Left hindlimb (tissue), 1 donor: Measurements from ENCODE around the gene MIDN.
A peak's percentile ranks its signal among the peaks of the same experiment; 100 is the strongest.

Experiments
- DNase-seq: peaks from one replicate; pipeline ENCODE4 v3.0.0-alpha.2; 2018

Gene MIDN

DNA sequence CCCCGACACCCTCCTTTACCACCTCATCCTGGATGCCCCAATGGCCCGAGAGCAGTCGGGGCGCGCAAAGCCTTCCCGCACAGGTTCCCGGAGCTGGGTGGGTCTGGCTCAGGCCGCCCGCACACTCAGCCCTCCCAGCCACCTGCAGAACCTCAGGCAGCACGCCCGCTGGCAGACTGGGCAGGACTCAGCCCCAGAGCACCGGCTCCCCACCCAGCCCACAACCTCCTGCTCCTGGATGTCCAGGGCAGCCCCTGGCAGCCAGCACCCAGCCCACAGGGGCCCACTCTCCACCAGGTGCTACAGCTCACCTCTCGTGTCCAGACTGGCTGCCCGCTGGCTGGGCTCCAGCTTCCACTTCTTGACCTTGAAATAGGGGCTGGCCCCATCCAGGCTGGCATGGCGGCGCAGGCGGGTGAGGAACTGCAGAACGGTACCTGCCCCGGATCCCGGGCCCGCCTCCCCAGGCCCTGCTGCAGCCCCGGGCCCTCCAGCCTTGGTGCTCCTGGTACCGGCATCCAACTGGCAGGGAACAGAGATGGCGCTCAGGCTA lies 15.2 kb upstream of the MIDN start:
- DNase-seq = no peak

GRCh38 chr19:1234051-1234954 lies 14.1 kb upstream of the MIDN start:
- DNase-seq = no peak

DNA sequence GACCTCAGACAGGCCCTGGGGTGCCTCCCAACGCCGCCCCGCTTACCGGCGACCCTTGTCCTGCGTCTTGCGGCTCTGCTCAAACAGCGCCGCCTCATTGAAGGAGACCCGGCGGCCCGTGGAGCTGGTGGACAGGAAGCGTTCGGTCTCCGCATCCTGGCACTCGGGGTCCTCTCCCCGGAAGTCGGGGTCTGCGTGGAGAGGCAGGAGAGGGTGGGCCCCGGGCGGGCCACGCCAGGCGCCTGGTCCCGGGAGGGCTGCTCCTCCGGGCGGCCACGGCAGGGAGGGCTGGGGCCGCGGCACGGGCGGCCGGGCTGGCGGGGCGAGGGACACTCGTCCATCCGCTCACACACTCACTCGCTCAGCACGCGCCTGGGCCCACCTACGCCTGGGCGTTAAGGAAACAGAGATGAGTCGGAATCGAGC lies 13.4 kb upstream of the MIDN start:
- DNase-seq = no peak

DNA sequence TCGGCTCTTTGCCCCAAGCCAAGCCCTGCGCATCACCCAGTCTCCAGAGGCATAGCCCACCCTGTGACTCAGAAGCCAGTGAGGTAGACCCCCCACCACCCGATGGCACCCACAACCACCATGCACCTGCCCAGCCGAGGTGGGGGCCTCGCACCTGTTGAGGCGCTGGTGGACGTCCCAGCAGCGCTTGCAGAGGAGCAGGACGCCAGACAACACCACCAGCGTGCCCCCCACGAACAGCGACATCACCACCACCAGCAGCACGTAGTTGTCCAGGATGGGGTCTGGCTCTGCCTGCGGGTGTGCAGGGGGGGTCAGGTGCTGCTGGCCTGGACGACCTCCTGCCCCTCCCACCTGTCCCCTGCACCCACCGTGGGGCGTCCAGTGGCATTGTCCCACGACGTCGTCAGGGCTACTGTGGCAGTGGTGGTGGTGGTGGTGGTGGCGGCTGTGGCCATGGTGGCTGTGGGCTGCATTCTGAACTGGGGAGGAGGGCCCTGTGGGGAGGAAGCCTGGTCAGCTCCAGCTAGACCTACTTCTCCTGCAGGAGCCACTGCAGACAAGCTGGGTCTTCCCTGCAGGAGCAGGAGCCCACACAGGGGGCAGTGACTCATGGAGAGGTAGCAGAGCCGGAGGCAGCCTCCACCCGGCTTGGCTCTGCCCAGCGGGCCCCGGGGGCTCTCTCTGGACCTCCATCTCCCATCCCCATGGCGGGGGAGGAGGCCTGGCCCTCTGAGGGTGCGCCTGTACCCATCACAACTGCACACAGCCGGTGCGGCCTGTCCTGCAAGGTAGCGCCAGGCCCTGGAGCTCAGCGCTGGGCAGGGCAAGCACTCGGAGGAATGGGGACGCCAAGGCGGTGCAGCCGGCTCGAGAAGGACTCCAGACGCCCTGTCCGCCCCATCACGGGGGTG lies 12.5 kb upstream of the MIDN start:
- DNase-seq = no peak

DNA sequence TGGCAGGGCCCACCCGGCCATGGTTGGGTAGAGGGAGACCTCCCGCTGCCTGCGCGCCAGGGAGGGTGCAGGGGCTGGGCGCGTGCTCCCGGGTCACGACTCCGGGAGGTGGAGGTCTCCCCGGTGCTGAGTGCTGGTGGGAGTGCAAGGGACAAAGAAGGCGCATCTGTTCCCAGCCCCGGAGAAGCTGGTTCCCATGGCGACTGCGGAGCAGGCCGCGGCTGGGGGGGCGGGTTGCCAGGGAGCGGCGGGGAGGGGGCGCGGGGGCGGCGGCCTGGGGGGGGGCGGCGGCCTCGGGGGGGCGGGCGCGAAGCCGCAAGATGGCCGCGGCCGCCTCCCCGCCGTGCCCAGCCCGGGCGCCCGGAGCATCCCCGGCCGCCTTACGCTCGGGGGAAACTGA lies 11.8 kb upstream of the MIDN start:
- DNase-seq = no peak

DNA sequence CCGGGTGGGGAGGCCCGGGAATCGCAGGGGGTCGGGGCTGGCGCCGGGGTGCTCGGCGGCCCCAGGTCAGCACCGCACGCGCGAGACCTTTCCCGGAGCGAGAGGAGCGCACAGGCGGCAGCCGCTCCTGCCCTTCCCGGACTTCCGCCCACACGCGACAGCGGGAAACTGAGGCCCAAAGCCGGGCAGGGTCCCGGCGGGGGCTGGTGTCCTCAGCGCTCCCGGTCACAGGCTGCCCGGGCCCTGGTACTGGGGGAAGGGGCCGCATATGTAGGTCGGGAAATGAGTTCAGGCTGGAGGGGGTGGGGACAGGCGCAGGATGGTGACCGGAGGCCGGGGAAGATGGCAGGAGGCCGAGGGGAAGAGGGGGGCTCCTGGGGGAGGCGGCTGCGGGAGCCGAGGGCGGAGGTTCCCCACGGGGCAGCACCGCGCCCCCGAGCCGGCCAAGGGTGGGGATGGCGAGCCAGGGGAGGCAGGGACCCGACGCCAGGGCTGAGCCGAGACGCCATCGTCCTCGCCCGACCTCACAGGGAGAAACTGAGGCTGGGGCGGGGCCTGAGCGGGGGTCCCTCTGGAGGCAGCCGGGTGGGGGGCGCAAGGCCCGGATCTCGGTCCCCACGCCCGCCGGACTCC lies 11.2 kb upstream of the MIDN start:
- DNase-seq = peak; percentile 76

DNA sequence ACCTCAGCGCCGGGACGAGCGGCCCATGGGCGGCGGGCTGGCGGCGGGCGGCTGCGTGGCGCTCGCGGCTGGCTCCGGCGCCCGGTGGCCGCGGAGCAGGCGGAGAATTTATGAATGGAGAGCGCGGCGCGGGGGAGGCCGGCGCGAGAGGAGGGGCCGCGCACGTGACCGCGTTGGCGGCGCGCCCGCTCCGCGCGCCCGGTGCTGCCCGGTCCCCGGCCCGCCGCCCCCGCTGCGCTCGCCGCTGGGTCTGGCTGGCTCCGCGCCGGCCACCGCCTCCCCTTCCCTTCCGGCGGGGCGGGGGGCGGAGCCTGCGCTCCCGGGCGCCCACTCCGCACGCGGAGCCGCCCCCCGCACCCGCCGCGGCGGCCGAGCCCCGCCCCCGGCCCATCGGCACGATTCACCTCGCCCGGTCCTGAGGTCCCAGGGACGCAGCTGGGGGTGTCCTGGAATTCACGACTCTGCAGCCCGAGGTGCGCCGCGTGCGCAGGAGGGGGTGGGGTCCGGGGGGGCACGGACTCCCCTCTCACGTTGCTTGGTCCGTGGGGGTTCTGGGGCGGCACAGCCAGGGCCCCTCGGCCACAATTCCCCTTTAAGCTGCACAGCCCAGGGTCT lies 10.5 kb upstream of the MIDN start, which contains the start of gene CBARP:
CBARP (minus strand) TSS at position 252 of the 615 bp plus-strand sequence. CDS start 1,905 bp downstream, outside the sequence.
- DNase-seq = peak; percentile 65

DNA sequence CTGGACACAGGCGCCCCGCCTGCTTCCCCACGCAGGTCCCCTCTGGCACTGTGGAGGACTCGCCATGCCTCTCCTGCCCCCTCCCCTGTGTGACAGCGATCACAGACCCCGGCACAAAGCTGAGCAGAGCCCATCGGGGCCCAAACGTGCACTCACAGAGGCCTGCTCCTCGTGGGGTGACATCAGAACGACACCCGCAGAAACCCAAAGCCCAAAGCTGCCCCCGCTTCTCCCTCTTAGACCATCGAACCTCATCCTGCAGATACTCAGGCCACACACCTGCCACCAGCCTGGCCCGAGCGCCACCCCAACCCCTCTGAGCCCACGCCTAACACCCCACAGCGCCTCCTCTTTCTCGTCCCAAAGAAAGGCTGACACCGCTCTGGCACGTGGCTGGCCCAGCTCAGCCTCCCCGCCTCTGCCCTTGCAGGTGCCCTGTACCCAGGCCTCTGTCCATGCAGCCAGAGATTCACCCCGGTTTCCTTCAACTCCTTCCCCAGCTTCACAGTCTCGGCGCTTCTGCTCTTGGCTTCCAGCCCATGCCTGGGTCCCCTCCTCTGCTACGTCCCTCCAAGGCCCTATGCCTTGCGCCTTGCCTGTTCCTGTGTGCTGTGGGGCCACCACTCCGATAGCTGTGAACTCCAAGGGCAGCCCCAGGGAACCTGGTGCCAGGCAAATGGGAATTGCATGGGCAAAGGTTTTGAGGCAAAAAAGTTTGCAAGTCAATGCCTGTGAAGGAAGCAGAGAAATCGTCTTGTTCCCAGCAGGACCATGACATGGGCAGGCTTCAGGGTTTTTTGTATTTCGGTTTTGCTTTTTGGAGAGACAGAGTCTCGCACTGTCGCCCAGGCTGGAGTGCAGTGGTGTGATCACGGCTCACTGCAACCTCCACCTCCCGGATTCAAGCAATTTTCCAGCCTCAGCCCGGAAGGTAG lies 9.7 kb upstream of the MIDN start:
- no peak for DNase-seq

- no peak for DNase-seq
These were observed 9.0 kb upstream of the MIDN start for GRCh38 chr19:1239420-1239795.

- peak; percentile 91 for DNase-seq
These were observed 8.3 kb upstream of the MIDN start for GRCh38 chr19:1239796-1240737.

DNA sequence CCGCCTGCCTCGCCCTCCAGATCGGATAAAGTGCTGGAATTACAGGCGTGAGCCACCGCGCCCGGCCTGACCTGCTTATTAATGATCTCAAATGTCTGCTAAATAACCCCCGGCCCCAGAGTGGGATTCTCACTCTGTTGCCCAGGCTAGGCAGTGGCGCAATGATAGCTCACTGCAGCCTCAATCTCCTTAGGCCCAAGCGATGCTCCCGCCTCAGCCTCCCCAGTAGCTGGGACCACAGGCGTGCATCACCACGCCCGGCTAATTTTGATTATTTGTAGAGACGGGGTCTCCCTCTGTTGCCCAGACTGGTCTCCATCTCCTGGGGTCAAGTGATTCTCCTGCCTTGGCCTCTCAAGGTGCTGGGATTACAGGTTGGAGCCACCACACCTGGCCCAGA lies 7.5 kb upstream of the MIDN start:
- DNase-seq = no peak

DNA sequence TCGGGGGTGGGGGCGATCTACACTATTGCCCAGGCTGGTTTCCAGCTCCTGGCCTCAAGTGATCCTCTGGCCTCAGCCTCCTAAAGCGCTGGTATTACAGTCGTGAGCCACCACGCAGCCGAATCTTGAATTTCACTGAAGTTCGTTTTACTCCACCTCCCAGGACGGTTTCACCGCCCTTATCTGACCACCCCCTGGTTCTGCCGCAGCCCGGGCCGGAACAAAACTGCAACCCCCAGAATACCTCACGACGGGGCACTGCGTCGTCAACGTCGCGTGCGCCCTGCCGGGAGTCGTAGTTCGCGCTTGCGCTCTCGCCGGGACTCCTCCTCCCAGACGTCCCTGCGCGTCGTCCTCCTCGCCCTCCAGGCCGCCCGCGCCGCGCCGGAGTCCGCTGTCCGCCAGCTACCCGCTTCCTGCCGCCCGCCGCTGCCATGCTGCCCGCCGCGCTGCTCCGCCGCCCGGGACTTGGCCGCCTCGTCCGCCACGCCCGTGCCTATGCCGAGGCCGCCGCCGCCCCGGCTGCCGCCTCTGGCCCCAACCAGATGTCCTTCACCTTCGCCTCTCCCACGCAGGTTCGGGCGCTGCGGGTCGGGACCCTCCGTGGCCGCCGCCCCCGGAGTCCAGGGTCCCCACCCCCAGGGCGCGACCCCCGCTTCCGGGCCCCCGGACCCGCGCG lies 6.8 kb upstream of the MIDN start, which contains the start of gene ATP5F1D:
ATP5F1D (plus strand) TSS at position 335 of the 679 bp plus-strand sequence; CDS start at position 435, 100 bp downstream.
- peak; percentile 95 for DNase-seq

GRCh38 chr19:1243768-1244692 lies 4.4 kb upstream of the MIDN start:
- peak; percentile 84 for DNase-seq

- DNase-seq = no peak
These were observed 3.5 kb upstream of the MIDN start for GRCh38 chr19:1244693-1245451.

DNA sequence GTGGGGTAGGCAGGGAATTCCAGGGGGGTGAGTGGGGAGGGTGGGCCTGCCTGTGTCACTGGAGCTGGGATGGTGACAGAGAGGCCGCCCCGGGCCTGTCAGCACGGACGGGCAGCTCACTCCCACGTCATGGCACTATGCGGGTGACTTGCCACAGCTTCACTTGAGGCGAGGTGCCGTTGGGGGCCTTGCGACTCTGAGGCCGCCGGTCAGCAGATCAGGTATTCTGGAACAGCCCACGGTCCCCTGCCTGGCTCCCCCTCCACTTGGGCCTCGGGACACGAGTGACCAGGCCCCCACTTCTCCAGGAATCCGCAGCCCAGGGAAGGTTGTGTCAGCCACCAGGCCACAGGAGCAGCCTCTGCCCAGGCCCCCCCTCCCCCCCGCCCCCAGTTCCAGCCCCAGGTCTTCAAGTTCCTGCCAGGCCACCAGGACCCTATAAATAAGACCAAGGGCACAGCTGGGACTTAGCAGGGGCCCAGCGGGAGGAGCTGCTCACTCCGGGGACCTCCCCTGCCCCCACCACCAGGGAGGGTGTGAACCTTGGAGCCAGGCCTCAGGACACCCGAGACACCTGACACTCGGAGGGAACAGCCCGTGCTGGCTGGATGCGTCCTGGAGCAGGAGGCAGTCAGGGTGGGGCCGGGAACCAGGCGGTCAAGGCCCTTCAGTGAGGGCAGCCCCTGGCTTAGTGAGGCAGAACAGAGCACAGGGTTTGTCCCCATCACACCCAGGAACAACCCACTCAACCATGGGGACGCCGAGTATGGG lies 2.7 kb upstream of the MIDN start:
- no peak for DNase-seq
